ENCODE data around the gene DNAJB1. TPM values are rescaled to one million over a fixed set of nuclear protein-coding genes. Genes with fewer than 3 reads are reported as not detected.

Gene DNAJB1
- total and polyA plus RNA-seq, 2 of the 13 experiments (the other 11 are each of a cell fraction or from before 2014, with no cell fraction given): 87.5 to 97.3 TPM

DNA sequence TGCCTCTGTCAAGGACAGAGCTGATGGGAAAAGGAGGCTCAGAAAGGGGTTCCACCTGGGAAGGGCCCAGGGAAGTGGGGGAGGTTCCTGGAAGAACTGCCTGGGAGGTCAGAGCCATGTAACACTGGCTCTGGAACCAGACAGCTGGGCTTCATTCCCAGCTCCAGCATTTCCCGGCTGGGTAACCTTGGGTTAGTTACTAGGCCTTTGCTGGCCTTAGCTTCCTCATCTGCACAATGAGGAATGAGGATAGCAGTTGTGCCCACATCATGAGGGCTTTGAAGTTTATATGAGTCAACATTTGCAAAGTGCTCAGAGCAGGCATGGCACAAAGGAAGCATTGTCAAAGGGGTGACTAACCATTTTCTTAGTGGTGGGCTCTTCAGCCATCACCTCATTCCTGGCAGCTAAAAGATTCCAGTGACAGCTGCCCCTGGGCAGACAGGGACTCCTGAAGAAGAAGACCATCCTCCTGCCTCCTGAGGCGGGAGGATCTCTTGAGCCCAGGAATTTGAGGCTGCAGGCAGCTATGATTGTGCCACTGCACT is 1.7 kb upstream of the DNAJB1 start (continued):
- no peak for TF ChIP-seq REXO4 (CRISPR knock-in tag; IDR thresholded peaks at IDR 0.05; ENCODE audit: borderline replicate concordance)
- TF ChIP-seq HOXD1 (CRISPR knock-in tag; IDR thresholded peaks at IDR 0.05): no peak
- TF ChIP-seq, protein P1, sequence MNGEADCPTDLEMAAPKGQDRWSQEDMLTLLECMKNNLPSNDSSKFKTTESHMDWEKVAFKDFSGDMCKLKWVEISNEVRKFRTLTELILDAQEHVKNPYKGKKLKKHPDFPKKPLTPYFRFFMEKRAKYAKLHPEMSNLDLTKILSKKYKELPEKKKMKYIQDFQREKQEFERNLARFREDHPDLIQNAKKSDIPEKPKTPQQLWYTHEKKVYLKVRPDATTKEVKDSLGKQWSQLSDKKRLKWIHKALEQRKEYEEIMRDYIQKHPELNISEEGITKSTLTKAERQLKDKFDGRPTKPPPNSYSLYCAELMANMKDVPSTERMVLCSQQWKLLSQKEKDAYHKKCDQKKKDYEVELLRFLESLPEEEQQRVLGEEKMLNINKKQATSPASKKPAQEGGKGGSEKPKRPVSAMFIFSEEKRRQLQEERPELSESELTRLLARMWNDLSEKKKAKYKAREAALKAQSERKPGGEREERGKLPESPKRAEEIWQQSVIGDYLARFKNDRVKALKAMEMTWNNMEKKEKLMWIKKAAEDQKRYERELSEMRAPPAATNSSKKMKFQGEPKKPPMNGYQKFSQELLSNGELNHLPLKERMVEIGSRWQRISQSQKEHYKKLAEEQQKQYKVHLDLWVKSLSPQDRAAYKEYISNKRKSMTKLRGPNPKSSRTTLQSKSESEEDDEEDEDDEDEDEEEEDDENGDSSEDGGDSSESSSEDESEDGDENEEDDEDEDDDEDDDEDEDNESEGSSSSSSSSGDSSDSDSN (CRISPR knock-in tag; IDR thresholded peaks at IDR 0.05): peak; percentile 61
- TF ChIP-seq ZNF891 (CRISPR knock-in tag; IDR thresholded peaks at IDR 0.05): no peak
- TF ChIP-seq, protein P2, sequence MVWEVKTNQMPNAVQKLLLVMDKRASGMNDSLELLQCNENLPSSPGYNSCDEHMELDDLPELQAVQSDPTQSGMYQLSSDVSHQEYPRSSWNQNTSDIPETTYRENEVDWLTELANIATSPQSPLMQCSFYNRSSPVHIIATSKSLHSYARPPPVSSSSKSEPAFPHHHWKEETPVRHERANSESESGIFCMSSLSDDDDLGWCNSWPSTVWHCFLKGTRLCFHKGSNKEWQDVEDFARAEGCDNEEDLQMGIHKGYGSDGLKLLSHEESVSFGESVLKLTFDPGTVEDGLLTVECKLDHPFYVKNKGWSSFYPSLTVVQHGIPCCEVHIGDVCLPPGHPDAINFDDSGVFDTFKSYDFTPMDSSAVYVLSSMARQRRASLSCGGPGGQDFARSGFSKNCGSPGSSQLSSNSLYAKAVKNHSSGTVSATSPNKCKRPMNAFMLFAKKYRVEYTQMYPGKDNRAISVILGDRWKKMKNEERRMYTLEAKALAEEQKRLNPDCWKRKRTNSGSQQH (CRISPR knock-in tag; IDR thresholded peaks at IDR 0.05; ENCODE audit: low read depth): no peak
- TF ChIP-seq FOXA1 (IDR thresholded peaks at IDR 0.05): no peak
- TF ChIP-seq FOXA1 (CRISPR knock-in tag; IDR thresholded peaks at IDR 0.05): peak; percentile 64
- TF ChIP-seq ZNF530 (CRISPR knock-in tag; IDR thresholded peaks at IDR 0.05; ENCODE audit: low read depth): no peak
- TF ChIP-seq CEBPB (IDR thresholded peaks at IDR 0.05; ENCODE audit: borderline replicate concordance, low read depth, low read length): no peak
- no peak for TF ChIP-seq ZNF678 (CRISPR knock-in tag; IDR thresholded peaks at IDR 0.05)
- no peak for TF ChIP-seq ZNF572 (CRISPR knock-in tag; IDR thresholded peaks at IDR 0.05)
- TF ChIP-seq MXD4 (CRISPR knock-in tag; IDR thresholded peaks at IDR 0.05): peak; percentile 63; the same call in 1 of the 2 replicates
- TF ChIP-seq ZNF747 (CRISPR knock-in tag; IDR thresholded peaks at IDR 0.05; ENCODE audit: borderline replicate concordance): no peak
- TF ChIP-seq, protein P3, sequence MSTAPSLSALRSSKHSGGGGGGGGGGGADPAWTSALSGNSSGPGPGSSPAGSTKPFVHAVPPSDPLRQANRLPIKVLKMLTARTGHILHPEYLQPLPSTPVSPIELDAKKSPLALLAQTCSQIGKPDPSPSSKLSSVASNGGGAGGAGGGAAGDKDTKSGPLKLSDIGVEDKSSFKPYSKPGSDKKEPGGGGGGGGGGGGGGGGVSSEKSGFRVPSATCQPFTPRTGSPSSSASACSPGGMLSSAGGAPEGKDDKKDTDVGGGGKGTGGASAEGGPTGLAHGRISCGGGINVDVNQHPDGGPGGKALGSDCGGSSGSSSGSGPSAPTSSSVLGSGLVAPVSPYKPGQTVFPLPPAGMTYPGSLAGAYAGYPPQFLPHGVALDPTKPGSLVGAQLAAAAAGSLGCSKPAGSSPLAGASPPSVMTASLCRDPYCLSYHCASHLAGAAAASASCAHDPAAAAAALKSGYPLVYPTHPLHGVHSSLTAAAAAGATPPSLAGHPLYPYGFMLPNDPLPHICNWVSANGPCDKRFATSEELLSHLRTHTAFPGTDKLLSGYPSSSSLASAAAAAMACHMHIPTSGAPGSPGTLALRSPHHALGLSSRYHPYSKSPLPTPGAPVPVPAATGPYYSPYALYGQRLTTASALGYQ (CRISPR knock-in tag; IDR thresholded peaks at IDR 0.05): peak; percentile 60; the same call in 1 of the 2 replicates
- TF ChIP-seq HDAC2 (CRISPR knock-in tag; IDR thresholded peaks at IDR 0.05): peak; percentile 76
- TF ChIP-seq ZNF570 (CRISPR knock-in tag; IDR thresholded peaks at IDR 0.05; ENCODE audit: borderline replicate concordance): no peak
- TF ChIP-seq THAP11 (CRISPR knock-in tag; IDR thresholded peaks at IDR 0.05): peak; percentile 77
- no peak for TF ChIP-seq SUZ12 (IDR thresholded peaks at IDR 0.05; ENCODE audit: low read depth, low read length)
- TF ChIP-seq, protein P4, sequence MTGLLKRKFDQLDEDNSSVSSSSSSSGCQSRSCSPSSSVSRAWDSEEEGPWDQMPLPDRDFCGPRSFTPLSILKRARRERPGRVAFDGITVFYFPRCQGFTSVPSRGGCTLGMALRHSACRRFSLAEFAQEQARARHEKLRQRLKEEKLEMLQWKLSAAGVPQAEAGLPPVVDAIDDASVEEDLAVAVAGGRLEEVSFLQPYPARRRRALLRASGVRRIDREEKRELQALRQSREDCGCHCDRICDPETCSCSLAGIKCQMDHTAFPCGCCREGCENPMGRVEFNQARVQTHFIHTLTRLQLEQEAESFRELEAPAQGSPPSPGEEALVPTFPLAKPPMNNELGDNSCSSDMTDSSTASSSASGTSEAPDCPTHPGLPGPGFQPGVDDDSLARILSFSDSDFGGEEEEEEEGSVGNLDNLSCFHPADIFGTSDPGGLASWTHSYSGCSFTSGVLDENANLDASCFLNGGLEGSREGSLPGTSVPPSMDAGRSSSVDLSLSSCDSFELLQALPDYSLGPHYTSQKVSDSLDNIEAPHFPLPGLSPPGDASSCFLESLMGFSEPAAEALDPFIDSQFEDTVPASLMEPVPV (CRISPR knock-in tag; IDR thresholded peaks at IDR 0.05): 0 out of 2 replicates have a peak, but pooled peaks have one; percentile 35
- TF ChIP-seq FOSL2 (CRISPR knock-in tag; IDR thresholded peaks at IDR 0.05): peak; percentile 96
- TF ChIP-seq MXI1 (IDR thresholded peaks at IDR 0.05; ENCODE audit: borderline replicate concordance, low read depth, low read length): peak; percentile 78; the same call in 1 of the 3 replicates
- no peak for TF ChIP-seq ZNF772 (CRISPR knock-in tag; IDR thresholded peaks at IDR 0.05)
- no peak for TF ChIP-seq SRF (IDR thresholded peaks at IDR 0.05; ENCODE audit: low read depth, low read length)
- no peak for TF ChIP-seq KLF15 (CRISPR knock-in tag; IDR thresholded peaks at IDR 0.05; ENCODE audit: borderline replicate concordance)
- TF ChIP-seq MED13 (CRISPR knock-in tag; IDR thresholded peaks at IDR 0.05): peak; percentile 73; the same call in 1 of the 2 replicates
- no peak for TF ChIP-seq ELF4 (CRISPR knock-in tag; IDR thresholded peaks at IDR 0.05; ENCODE audit: borderline replicate concordance)
